Hematopoietic multipotent progenitor cell treated with erythropoietin and hydrocortisone succinate and interleukin-3 and kit ligand, for 6 days (in vitro differentiated cells): ENCODE results near the gene BLVRB.
A peak's percentile ranks its signal among the peaks of the same experiment; 100 is the strongest.

Experiments
- DNase-seq: peaks from one replicate; pipeline ENCODE4 v3.0.0-alpha.2; 2015

BLVRB gene

GRCh38 chr19:40398417-40399131, 67.0 kb downstream of the BLVRB start:
- peak; percentile 81 for DNase-seq
